GM04503 (cell line): ENCODE data around the gene MAP1LC3C.

ENCODE experiments used
- DNase-seq: peaks from one replicate; pipeline ENCODE4 v3.0.0-alpha.2; 2012; ENCODE audit warnings: low read depth

The MAP1LC3C gene

GRCh38 chr1:241999026-241999425, at the start of gene MAP1LC3C:
Gene MAP1LC3C (minus strand): TSS chr1:241999098. CDS start chr1:241999008, 90 bp downstream.
- no peak for DNase-seq

DNA sequence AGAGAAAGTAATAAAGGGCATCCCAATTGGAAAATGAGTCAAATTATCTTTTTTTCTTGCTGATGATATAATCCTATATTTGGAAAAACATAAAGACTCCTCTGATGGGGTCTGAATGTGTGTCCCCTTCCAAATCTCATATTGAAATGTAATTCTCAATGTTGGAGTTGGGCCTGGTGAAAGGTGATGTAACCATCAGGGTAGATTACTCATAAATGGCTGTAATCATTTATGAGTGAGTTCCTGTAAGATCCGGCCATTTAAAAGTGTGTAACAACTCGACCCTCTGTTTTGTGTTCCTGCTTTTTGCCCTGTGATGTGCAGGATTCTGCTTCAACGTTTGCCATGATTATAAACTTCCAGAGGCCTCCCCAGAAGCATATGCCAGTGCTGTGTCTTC, 44.3 kb upstream of the MAP1LC3C start:
- no peak for DNase-seq

GRCh38 chr1:242034392-242034791, 35.5 kb upstream of the MAP1LC3C start:
- no peak for DNase-seq

DNA sequence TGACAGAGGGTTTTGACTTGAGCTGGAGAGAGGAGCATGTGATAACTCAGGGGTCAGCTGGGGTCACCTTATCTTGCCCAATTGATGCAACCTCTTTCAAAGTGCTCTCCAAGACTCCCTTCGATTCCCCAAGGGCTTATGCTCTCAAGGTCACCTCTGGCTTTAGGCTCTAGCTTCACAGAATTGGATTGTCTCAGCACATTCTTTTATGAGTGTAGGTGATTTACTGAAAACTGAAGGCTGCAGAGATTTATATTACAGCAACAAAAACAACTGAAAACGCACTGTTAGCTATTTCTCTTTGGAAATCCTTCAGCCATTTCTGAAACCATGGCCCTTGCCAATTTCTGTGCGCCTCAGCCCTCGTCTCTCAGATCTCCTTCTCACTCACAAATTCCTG, 34.5 kb upstream of the MAP1LC3C start:
- no peak for DNase-seq

DNA sequence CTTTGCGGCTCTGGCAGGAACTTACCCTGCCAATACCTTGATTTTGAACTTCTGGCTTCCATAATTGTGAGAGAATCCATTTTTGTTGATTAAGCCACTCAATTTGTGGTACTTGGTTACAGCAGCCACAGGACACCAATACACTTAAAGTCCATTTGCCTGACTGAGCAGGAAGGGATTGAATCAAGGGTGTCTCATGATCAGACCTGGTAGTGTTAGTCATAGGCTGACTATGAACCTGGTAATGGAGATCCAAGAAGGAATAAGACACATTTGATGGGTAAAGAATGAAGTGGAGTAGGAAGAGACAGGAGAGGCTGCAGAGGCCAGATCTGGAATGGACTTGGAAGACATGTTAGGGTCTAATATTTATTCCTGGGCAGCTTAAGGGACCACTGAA, 31.2 kb upstream of the MAP1LC3C start:
- no peak for DNase-seq

DNA sequence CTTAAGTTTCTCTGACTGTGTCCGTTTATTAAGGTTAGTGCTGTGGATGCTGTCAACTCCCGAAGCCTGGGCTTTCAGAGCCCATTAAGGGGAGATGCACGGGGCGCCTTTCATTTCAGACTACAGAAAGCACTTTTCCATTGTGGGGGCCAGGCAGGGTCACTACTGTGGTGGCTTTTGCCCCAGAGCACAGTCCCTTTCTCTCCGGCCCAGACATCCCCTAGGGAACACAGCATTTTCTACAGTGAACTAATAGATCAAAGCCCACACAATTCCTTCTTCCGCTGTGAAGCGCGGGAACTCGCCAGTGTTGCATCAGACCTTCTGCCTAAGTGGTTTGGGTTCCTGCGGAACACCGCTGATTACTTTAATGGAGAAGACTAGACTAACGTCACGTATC, 26.8 kb upstream of the MAP1LC3C start:
- no peak for DNase-seq

GRCh38 chr1:242023805-242024204, 24.9 kb upstream of the MAP1LC3C start:
- no peak for DNase-seq

DNA sequence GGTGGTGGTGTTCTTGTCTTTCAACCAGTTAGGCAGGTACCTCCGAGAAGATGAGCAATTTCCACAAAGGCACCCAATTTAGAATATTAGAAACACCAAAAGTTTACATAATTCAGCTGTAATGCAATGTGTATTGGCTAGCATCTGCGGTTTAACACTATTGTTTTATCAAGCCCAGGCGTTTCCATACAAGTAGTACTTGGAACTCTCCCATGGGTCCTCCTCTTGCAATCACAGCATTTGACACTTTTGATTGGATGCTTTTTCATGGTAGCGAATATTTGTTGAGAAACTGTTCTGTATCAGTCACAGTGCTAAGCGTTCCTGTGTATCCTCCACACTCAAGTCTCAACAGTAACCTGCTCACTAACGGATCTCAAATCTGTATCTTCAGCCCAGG, 20.1 kb upstream of the MAP1LC3C start:
- no peak for DNase-seq

DNA sequence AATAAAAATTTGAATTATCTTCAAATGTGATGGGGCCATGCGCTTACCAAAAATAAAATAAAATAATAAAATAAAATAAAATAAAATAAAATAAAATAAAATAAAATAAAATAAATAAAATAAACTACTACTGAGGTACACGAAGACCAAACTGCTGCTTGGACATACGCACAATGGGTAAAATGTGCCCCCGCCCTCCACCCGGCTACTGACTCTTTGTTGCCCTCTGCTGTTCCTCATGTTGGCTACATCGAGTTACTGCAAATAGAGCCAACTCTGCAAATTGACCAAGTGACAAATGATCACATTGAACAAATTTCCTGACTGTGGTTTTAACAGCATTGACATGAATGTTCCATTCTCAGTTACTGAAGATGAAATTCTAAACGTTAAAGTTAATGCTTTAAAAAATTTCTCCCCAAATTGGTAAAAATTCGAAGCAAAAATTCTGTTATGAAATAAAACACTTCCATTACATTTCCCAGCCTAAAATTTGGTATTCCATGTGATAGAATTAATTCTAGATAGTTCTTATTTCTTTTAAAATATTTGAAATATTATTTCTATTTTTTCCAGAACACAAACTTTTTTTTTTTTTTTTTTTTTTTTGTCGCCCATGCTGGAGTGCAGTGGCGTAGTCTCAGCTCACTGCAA, 18.8 kb upstream of the MAP1LC3C start:
- DNase-seq, result no peak

GRCh38 chr1:242016479-242016878, 17.6 kb upstream of the MAP1LC3C start:
- no peak for DNase-seq

DNA sequence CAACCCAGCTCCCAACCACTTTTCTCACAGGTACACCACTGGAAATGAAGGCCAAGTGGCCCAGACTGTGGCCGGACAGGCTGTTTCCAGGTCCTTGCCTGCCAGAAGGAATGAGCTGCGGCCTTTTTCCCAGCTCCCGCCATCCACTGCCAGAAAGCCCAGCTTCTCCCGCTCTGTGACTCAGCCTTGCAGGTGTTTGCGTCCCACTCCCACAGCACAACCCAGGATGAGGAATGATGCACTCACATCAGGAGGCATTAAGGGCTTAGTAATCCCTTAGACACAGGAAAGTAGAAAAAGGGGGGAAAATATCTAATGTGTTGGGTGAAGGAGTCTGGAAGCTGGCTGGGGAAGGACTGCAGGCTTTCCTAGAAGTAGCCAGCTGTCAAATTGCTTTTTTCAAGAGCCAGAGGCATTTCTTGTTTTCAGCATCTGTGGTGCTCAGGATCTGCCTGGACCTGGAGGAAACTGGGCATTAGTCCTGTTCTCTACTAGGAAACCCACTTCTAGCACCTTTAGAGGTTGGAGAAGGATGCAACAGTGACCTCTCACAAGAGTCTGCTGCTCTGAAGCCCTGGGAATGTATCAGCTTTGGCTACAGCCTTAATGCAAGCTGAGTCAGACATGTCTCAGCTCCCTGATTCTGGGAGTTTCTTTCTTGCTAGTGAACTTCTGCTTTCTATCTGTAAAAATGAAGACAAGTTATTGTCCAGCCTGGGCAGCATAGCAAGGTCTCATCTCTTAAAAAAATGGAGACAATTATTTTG, 13.2 kb upstream of the MAP1LC3C start:
- no peak for DNase-seq

DNA sequence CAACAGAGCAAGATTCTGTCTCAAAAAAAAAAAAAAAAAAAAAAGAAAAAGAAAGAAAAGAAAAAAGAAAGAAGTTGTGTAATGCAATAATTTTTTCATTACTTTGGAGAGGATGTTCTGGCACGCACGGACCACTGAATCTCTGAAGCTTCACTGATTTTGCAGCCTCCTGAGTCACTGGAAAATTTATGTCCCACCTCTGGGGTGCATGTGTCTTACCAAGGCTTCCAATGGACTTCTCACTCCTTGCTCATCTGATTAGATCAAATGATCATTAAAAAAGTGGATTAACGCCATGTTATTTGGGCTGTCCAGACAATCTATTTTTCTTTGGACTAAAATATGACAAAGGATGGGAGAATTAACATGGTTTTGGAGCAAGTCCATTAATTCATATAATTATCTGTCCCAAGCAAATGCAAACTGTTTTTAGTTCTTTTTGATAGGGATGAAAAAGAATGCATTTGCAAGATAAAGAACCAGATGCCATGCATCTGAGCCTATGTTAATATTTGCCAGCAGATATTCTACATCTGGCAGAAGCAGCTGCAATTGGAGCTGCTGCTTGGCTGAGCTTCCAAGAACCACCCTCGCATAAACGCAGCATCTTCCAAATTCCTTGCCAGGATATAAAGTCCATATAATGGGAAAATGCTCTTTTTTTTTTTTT, 10.1 kb upstream of the MAP1LC3C start:
- DNase-seq, result no peak

- no peak for DNase-seq
These were observed 8.1 kb upstream of the MAP1LC3C start for GRCh38 chr1:242006976-242007375.

DNA sequence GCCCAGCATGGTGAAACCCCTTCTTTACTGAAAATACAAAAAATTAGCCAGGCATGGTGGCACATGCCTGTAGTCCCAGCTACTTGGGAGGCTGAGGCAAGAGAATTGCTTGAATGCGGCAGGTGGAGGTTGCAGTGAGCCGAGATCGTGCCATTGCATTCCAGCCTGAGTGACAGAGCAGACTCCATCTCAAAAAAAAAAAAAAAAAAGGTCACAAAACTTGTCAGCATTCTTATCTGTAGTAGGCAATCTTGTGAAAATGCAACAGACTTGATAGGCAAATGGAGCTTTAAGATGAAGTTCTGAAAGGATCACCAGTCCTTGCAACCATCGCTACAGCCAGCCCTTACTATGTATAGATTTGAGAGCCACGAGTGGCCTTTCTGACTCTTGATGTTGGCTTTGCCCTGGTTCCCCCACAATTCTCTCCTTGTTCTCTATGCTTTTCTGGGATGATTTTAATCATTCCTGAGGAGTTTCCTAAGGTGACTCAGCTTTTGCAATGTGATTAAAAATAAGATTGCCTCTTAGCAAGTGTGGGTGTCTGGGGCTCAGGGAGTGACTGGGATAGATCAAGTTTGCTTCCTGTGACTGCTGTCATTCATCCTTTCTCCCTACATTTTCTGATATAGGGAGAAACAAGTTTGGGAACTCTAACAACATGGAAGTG, 7.1 kb upstream of the MAP1LC3C start:
- no peak for DNase-seq

DNA sequence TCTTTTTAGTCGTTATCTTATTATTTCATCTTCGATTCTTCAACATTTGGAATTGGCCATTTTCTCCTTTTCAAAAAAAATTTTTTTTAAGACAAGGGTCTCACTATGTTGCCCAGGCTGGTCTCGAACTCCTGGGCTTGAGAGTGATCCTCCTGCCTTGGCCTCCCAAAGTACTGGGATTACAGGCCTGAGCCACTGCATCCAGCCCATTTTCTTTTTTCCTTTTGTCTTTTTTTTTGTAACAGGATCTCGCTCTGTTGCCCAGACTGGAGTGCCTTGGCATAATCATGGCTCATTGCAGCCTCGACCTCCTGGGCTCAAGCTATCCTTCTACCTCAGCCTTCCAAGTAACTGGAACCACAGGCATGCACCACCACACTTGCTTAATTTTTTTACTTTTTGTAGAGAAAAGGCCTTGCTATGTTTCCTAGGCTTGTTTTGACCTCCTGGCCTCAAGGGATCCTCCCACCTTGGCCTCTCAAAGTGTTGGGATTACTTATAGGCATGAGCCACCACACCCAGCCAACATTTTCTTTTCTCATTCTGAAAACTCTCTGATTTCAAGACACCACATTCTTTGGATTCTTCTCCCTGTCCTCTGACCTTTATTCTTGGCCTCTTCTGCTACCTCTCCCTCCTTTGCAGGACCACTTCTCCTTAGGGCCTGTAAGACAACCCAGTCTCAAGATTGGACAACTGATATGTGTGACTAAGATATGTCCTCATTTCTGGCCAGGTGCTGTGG, 6.0 kb upstream of the MAP1LC3C start:
- no peak for DNase-seq

GRCh38 chr1:242002510-242002909, 3.6 kb upstream of the MAP1LC3C start:
- DNase-seq, result no peak

GRCh38 chr1:242002072-242002471, 3.2 kb upstream of the MAP1LC3C start:
- DNase-seq, result no peak

DNA sequence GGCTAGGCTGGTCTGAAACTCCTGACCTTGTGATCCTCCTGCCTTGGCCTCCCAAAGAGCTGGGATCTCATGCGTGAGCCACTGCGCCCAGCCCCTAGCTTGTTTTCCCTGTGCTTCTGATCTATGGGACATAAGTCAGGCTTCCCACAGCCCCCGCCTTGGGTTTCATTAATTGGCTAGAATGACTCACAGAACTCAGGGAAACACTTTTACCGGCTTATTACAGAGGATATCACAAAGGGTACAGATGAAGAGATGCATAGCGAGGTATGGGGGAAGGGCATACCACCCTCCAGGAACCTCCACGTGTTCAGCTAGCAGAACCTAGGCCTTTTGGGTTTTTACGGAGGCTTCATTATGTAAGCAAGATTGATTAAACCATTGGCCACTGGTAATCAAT, 1.5 kb upstream of the MAP1LC3C start:
- no peak for DNase-seq

GRCh38 chr1:241998412-241998921, 431 bp downstream of the MAP1LC3C start:
- DNase-seq, result no peak

DNA sequence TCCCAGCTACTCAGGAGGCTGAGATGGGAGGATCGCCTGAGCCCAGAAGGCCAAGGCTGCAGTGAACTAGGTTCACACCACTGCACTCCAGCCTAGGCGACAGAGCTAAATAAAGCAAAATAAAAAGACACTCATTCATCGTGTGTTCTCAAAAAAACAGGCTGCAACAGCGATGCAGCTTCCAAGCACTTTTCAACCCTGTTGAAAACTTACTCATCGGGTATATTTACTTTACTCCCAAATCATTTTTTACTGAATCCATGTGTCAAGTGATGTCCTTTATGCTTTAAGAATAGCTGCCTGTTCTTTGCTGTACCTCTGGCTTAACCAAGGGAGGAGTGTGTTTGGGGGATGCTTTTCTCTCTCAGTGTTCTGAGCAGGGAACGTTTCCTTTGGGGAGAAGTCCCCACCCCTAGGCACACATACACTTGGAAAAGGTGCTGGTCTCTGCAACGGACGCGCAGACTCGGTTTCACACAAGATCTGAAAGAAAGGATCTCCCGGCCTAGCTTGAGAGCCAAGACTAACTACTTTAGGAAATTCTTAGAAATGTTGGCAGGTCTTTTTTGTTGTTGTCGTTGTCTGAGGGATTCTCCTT, 1.4 kb downstream of the MAP1LC3C start:
- no peak for DNase-seq

DNA sequence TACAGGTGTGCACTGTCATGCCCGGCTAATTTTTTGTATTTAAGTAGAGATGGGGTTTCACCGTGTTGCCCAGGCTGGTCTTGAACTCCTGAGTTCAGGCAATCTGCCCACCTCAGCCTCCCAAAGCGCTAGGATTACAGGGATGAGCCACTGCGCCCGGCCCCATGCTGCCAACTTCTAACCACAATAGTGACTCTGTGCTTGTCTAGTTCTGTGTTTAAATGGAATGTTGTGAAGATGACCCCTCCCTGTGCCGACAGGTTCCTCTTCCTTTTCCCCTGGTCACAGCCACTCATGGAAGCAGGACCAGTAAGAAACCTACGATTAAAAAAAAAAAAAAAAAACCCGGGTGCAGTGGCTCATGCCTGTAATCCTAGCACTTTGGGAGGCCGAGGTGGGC, 4.7 kb downstream of the MAP1LC3C start:
- DNase-seq, result no peak
